Neural cell (in vitro differentiated cells): ENCODE measurements around the gene ENG. TPM values are rescaled to one million over a fixed set of nuclear protein-coding genes. Genes with fewer than 3 reads are reported as not detected.

Experiments used
- H2AFZ ChIP-seq: fragments of 200-600, 300-800 bp; sonication (generic), shearing (Covaris generic); 2 replicates; pipeline ENCODE4 v1.6.0; 2014; ENCODE audit warnings: low read depth, mild to moderate bottlenecking, antibody characterized with exemption, low read length, moderate library complexity
- H3F3A ChIP-seq: fragments of 200-600 bp; shearing (Covaris generic); 2 replicates; pipeline ENCODE4 v1.6.1; 2016; ENCODE audit warnings: mild to moderate bottlenecking, moderate library complexity, mixed read lengths, antibody characterized with exemption, low read length; ENCODE audit not compliant: insufficient read depth, poor library complexity, severe bottlenecking
- H3K27ac ChIP-seq: fragments of 200-600, 300-800 bp; sonication (generic), shearing (Covaris generic); 2 replicates; pipeline ENCODE4 v1.5.1; 2014; ENCODE audit warnings: mild to moderate bottlenecking, low read length, moderate library complexity
- H3K27me3 ChIP-seq: fragments of 300-800, 200-600 bp; sonication (generic), shearing (Covaris generic); 2 replicates; pipeline ENCODE4 v1.6.0; 2014; ENCODE audit warnings: mild to moderate bottlenecking, low read depth, low read length, moderate library complexity; ENCODE audit not compliant: insufficient read depth
- H3K36me3 ChIP-seq: fragments of 300-800, 200-600 bp; sonication (generic), shearing (Covaris generic); 2 replicates; pipeline ENCODE4 v1.5.1; 2014; ENCODE audit warnings: mild to moderate bottlenecking, antibody characterized with exemption, low read length, moderate library complexity; ENCODE audit not compliant: insufficient read depth
- H3K4me2 ChIP-seq: fragments of 300-800, 200-600 bp; sonication (generic), shearing (Covaris generic); 2 replicates; pipeline ENCODE4 v1.6.0; 2014; ENCODE audit warnings: mild to moderate bottlenecking, low read length
- H3K4me3 ChIP-seq: fragments of 300-800, 200-600 bp; sonication (generic), shearing (Covaris generic); 2 replicates; pipeline ENCODE4 v1.5.1; 2014; ENCODE audit warnings: mild to moderate bottlenecking, low read length, moderate library complexity
- H3K79me2 ChIP-seq: fragments of 200-600 bp; shearing (Covaris generic); replicated peaks from 2 replicates; pipeline ENCODE4 v1.6.0; 2014; ENCODE audit warnings: mild to moderate bottlenecking, low read length, moderate library complexity; ENCODE audit not compliant: insufficient read depth
- H3K9ac ChIP-seq: fragments of 300-800, 200-600 bp; sonication (generic), shearing (Covaris generic); 2 replicates; pipeline ENCODE4 v1.6.1; 2016; ENCODE audit warnings: mild to moderate bottlenecking, low read length, mixed read lengths
- H3K9me2 ChIP-seq: fragments of 200-600 bp; shearing (Covaris generic); 2 replicates; pipeline ENCODE4 v1.6.1; 2016; ENCODE audit warnings: mild to moderate bottlenecking, low read length, mixed read lengths; ENCODE audit not compliant: insufficient read depth
- H3K9me3 ChIP-seq: fragments of 200-600, 300-800 bp; sonication (generic), shearing (Covaris generic); 2 replicates; pipeline ENCODE4 v1.6.1; 2016; ENCODE audit warnings: mild to moderate bottlenecking, mixed run types, low read length, moderate library complexity, mixed read lengths
- H4K20me1 ChIP-seq: fragments of 200-600 bp; shearing (Covaris generic); 2 replicates; pipeline ENCODE4 v1.6.1; 2016; ENCODE audit warnings: mild to moderate bottlenecking, mixed run types; ENCODE audit not compliant: insufficient read depth
- EP300 ChIP-seq: fragments of 450-650 bp; conservative IDR thresholded peaks from 2 replicates; pipeline ENCODE4 v1.6.1; 2014; ENCODE audit warnings: antibody characterized with exemption, mild to moderate bottlenecking, moderate library complexity; ENCODE audit not compliant: poor library complexity, severe bottlenecking
- EZH2 ChIP-seq: fragments of 200-600, 300-800 bp; shearing (Covaris generic), sonication (generic); IDR thresholded peaks from 2 replicates; pipeline ENCODE4 v1.6.1; 2014; ENCODE audit warnings: antibody characterized with exemption, low read length, borderline replicate concordance, mild to moderate bottlenecking; ENCODE audit not compliant: insufficient read depth, poor library complexity, severe bottlenecking
- MXI1 ChIP-seq: fragments of 450-650 bp; conservative IDR thresholded peaks from 2 replicates; pipeline ENCODE4 v1.6.1; 2014; ENCODE audit warnings: antibody characterized with exemption, mild to moderate bottlenecking; ENCODE audit not compliant: poor library complexity, severe bottlenecking
- POLR2AphosphoS5 ChIP-seq: IDR thresholded peaks from 2 replicates; pipeline ENCODE4 v1.6.1; 2012
- RAD21 ChIP-seq: fragments of 450-650 bp; conservative IDR thresholded peaks from 2 replicates; pipeline ENCODE4 v1.6.1; 2014; ENCODE audit warnings: antibody characterized with exemption, mild to moderate bottlenecking, moderate library complexity
- SMC3 ChIP-seq: fragments of 450-650 bp; conservative IDR thresholded peaks from 2 replicates; pipeline ENCODE4 v1.6.1; 2014; ENCODE audit warnings: antibody characterized with exemption, mild to moderate bottlenecking, moderate library complexity; ENCODE audit not compliant: poor library complexity
- TAF1 ChIP-seq: IDR thresholded peaks from 2 replicates; pipeline ENCODE4 v1.6.1; 2012; ENCODE audit warnings: low read depth
- polyA plus RNA-seq: library from polyadenylated mRNA; depleted of rRNA; stranded (reverse); fragments of >200 nt; gene quantifications from 2 replicates; pipeline ENCODE4 v1.2.3, GENCODE V29; 2014
- TF ChIP-seq, protein P1 (sequence below): fragments of 450-650 bp; IDR thresholded peaks from 2 replicates; pipeline ENCODE4 v1.5.1; 2014; ENCODE audit warnings: antibody characterized with exemption, mild to moderate bottlenecking, moderate library complexity; ENCODE audit not compliant: poor library complexity, severe bottlenecking
- TF ChIP-seq, protein P2 (sequence below): IDR thresholded peaks from 2 replicates; pipeline ENCODE4 v1.6.1; 2012; ENCODE audit warnings: borderline replicate concordance

The ENG gene
- polyA plus RNA-seq, 1 donor from 2014 or later = not detected

DNA sequence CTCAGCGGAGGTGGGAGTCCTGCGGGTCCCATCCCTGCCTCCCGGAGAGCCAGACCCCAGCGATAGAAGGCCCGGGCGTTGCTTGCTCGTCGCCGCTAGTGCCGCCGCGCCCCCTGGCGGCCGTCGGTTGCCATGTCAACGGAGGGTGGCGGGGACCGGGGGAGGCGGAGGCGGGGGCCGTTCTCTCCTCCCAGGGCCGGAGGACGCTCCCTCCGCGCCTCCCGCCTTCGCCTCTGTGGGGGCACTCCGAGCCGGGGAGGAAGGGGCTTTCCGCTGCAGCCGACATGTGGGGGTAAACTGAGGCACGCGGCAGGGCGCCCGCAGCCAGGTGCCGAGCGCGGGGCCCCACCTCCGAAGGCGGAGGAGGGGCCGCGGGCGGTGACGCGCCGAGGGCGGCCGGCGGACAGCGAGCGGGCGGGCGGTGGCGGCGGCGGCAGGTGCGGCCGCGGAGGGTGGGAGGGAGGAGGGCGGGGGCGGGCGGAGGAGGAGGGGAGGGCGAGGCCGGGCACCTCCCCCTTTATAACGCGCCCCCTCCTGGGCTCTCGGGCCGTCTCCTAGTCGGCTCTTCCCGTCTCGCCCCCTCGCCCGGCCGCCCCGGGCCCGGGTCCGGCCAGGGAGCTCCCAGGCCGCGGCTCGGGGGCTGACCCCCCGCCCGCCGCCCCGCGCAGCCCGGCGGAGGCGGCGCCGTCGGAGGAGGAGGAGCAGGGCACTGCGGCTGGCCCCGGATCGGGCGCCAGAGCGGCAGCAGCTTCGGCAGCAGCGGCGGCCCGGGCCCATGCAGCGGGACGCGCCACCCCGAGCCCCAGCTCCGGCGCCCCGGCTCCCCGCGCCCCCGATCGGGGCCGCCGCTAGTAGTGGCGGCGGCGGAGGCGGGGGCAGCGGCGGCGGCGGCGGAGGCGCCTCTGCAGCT is 69.2 kb downstream of the ENG start:
- no peaks in the 10 kb centered on the region for H3K27me3 ChIP-seq
- peaks cover 3% of the 10 kb centered on the region for H4K20me1 ChIP-seq
- no peaks in the 10 kb centered on the region for H3K9me3 ChIP-seq
- peak overlapping the region; percentile 86 for H3K27ac ChIP-seq
- H3K9ac ChIP-seq = peak overlapping the region; percentile 89
- H3K79me2 ChIP-seq = peaks cover 11% of the 10 kb centered on the region
- H3K36me3 ChIP-seq = peaks cover 7% of the 10 kb centered on the region
- H3K4me3 ChIP-seq = peak overlapping the region; percentile 96
- no peaks in the 10 kb centered on the region for H3F3A ChIP-seq
- H2AFZ ChIP-seq = peak overlapping the region; percentile 14
- no peaks in the 10 kb centered on the region for H3K9me2 ChIP-seq
- peak; percentile 7 for TF ChIP-seq MXI1
- peak; percentile 26 for TF ChIP-seq EP300
- peak; percentile 91 for TF ChIP-seq SMC3
- no peak for TF ChIP-seq POLR2AphosphoS5
- TF ChIP-seq, protein P1, sequence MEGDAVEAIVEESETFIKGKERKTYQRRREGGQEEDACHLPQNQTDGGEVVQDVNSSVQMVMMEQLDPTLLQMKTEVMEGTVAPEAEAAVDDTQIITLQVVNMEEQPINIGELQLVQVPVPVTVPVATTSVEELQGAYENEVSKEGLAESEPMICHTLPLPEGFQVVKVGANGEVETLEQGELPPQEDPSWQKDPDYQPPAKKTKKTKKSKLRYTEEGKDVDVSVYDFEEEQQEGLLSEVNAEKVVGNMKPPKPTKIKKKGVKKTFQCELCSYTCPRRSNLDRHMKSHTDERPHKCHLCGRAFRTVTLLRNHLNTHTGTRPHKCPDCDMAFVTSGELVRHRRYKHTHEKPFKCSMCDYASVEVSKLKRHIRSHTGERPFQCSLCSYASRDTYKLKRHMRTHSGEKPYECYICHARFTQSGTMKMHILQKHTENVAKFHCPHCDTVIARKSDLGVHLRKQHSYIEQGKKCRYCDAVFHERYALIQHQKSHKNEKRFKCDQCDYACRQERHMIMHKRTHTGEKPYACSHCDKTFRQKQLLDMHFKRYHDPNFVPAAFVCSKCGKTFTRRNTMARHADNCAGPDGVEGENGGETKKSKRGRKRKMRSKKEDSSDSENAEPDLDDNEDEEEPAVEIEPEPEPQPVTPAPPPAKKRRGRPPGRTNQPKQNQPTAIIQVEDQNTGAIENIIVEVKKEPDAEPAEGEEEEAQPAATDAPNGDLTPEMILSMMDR = peak; percentile 84
- TF ChIP-seq EZH2 = no peak
- peak; percentile 86 for TF ChIP-seq RAD21
- no peak overlapping the region for H3K4me2 ChIP-seq

DNA sequence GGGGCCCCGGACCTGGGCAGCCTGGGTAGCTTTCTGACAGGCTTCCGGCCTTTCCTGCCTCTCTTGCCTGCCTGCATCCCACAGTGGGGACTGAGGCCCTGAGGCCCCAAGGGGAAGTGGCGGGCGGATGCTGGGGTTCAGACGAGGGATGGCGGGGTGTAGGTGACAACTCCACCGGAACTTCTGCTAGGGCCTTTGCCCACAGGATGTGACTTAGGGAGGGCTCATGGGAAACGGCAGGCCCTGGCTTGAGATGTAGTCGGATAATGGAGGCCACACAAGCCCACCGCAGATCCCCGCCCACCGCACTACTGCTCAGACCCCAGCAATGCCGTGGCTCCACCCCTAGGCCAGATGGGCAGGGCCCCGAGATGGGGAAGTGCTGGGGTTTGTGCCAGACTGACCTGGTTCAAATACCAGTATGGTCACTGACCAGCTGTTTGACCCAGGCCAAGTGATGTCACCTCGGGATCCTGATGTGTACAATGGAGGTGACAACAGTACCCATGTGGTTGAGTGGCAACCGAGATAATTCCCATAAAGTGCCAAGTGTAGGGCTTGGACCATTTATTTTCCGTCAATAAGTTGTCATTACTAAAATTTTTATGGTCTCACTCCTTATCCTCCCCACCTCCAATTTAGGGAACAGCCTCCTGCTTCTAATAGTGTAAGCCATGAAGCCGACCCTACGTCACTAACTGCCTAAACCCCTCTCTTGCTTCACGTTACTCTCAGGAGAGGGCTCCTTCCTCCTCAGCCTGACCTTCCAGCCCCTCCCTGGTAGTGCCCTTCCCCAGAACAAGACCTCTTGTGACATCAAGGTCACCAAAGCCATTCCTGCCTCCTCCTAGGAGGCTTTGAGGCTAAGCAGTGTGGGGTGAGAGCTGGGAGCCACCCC is 71.1 kb downstream of the ENG start:
- peaks cover 3% of the 10 kb centered on the region for H4K20me1 ChIP-seq
- H2AFZ ChIP-seq = no peak overlapping the region
- H3K9me2 ChIP-seq = no peaks in the 10 kb centered on the region
- H3K9me3 ChIP-seq = no peaks in the 10 kb centered on the region
- H3F3A ChIP-seq = no peaks in the 10 kb centered on the region
- H3K9ac ChIP-seq = no peak overlapping the region
- no peak overlapping the region for H3K4me2 ChIP-seq
- no peak overlapping the region for H3K27ac ChIP-seq
- H3K27me3 ChIP-seq = no peaks in the 10 kb centered on the region
- TF ChIP-seq MXI1 (no peak), POLR2AphosphoS5 (no peak), SMC3 (no peak), TAF1 (no peak), EP300 (no peak), EZH2 (no peak), RAD21 (no peak)
- TF ChIP-seq, protein P2, sequence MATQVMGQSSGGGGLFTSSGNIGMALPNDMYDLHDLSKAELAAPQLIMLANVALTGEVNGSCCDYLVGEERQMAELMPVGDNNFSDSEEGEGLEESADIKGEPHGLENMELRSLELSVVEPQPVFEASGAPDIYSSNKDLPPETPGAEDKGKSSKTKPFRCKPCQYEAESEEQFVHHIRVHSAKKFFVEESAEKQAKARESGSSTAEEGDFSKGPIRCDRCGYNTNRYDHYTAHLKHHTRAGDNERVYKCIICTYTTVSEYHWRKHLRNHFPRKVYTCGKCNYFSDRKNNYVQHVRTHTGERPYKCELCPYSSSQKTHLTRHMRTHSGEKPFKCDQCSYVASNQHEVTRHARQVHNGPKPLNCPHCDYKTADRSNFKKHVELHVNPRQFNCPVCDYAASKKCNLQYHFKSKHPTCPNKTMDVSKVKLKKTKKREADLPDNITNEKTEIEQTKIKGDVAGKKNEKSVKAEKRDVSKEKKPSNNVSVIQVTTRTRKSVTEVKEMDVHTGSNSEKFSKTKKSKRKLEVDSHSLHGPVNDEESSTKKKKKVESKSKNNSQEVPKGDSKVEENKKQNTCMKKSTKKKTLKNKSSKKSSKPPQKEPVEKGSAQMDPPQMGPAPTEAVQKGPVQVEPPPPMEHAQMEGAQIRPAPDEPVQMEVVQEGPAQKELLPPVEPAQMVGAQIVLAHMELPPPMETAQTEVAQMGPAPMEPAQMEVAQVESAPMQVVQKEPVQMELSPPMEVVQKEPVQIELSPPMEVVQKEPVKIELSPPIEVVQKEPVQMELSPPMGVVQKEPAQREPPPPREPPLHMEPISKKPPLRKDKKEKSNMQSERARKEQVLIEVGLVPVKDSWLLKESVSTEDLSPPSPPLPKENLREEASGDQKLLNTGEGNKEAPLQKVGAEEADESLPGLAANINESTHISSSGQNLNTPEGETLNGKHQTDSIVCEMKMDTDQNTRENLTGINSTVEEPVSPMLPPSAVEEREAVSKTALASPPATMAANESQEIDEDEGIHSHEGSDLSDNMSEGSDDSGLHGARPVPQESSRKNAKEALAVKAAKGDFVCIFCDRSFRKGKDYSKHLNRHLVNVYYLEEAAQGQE = no peak
- TF ChIP-seq, protein P1 = no peak
- H3K4me3 ChIP-seq = no peak overlapping the region
- peaks cover 11% of the 10 kb centered on the region for H3K79me2 ChIP-seq
- no peaks in the 10 kb centered on the region for H3K36me3 ChIP-seq
